ENCODE measurements around the gene SLC45A2.

DNA sequence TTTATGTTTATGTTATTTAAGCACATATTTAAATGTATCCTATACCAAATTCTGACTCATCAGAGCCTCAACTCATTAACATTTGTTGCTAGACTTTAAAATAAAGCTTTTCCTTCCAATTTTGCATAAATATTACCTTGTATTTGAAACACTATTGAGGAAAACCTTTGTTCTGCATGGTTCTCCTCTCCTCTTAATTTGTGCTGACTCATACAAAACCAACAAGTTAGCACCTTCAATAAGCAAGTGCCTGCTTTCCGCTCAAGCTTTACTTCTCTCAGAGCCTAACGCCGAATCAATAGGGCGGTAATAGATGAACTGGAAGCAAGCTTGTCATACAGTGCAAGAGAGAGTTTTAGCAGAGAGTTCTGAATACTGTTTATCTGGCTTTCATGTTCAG, 15.5 kb upstream of the SLC45A2 start:
- no peak for TF ChIP-seq NCOR1 (IDR thresholded peaks at IDR 0.05)
- TF ChIP-seq, protein P1, sequence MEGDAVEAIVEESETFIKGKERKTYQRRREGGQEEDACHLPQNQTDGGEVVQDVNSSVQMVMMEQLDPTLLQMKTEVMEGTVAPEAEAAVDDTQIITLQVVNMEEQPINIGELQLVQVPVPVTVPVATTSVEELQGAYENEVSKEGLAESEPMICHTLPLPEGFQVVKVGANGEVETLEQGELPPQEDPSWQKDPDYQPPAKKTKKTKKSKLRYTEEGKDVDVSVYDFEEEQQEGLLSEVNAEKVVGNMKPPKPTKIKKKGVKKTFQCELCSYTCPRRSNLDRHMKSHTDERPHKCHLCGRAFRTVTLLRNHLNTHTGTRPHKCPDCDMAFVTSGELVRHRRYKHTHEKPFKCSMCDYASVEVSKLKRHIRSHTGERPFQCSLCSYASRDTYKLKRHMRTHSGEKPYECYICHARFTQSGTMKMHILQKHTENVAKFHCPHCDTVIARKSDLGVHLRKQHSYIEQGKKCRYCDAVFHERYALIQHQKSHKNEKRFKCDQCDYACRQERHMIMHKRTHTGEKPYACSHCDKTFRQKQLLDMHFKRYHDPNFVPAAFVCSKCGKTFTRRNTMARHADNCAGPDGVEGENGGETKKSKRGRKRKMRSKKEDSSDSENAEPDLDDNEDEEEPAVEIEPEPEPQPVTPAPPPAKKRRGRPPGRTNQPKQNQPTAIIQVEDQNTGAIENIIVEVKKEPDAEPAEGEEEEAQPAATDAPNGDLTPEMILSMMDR (IDR thresholded peaks at IDR 0.05 in 2 of 3, conservative IDR thresholded peaks at IDR 0.05 in 1 of 3; ENCODE audit: insufficient read depth in 2 of 3, low read depth in 1 of 3, low read length in 3 of 3): no peak

Measured in K562 (cell line).